ENCODE measurements around the gene DAPK3.
"Not testable (repeated sequence)": the region's sequence is repeated elsewhere in the genome, so short reads cannot be mapped to it uniquely, and the experiment has no call there.

DAPK3 gene

GRCh38 chr19:4000798-4001197 lies 29.9 kb upstream of the DAPK3 start:
- not testable (repeated sequence) for DNase-seq

- not testable (repeated sequence) for DNase-seq
These were observed 27.9 kb upstream of the DAPK3 start for GRCh38 chr19:3998667-3999412.

- DNase-seq: no peak
These were observed 24.7 kb upstream of the DAPK3 start for GRCh38 chr19:3995607-3996006.

GRCh38 chr19:3990815-3991117 lies 19.9 kb upstream of the DAPK3 start:
- no peak for DNase-seq

GRCh38 chr19:3987619-3988371 lies 16.9 kb upstream of the DAPK3 start:
- DNase-seq: peak; percentile 75

GRCh38 chr19:3986260-3987041 lies 15.6 kb upstream of the DAPK3 start:
- DNase-seq: peak; percentile 76

GRCh38 chr19:3985643-3986259 lies 14.9 kb upstream of the DAPK3 start:
- DNase-seq: no peak

GRCh38 chr19:3984908-3985642 lies 14.2 kb upstream of the DAPK3 start, which contains the start of gene EEF2:
Gene EEF2, minus strand, starts transcription at chr19:3985463. Its CDS starts 83 bp downstream, at chr19:3985380.
- peak; percentile 94 for DNase-seq

- no peak for DNase-seq
These were observed 13.6 kb upstream of the DAPK3 start for GRCh38 chr19:3984584-3984907.

- DNase-seq: no peak
These were observed 13.2 kb upstream of the DAPK3 start for GRCh38 chr19:3983936-3984583.

- no peak for DNase-seq
These were observed 12.6 kb upstream of the DAPK3 start for GRCh38 chr19:3983542-3983914.

GRCh38 chr19:3982701-3983541 lies 12.0 kb upstream of the DAPK3 start:
- no peak for DNase-seq

- no peak for DNase-seq
These were observed 11.1 kb upstream of the DAPK3 start for GRCh38 chr19:3981736-3982681.

- DNase-seq: no peak
These were observed 10.5 kb upstream of the DAPK3 start for GRCh38 chr19:3981373-3981735.

- DNase-seq: no peak
These were observed 9.7 kb upstream of the DAPK3 start for GRCh38 chr19:3980353-3981251.

- DNase-seq: no peak
These were observed 8.9 kb upstream of the DAPK3 start for GRCh38 chr19:3979674-3980352.

- no peak for DNase-seq
These were observed 8.4 kb upstream of the DAPK3 start for GRCh38 chr19:3979289-3979673.

- DNase-seq: no peak
These were observed 7.2 kb upstream of the DAPK3 start for GRCh38 chr19:3978145-3978544.

Data from NCI-H2171 (cell line).